NT2/D1 (cell line): ENCODE data around the gene LRRC38.

Experiments used
- SUZ12 ChIP-seq: IDR thresholded peaks from 2 replicates; pipeline ENCODE4 v1.6.1; 2011; ENCODE audit not compliant: insufficient read length, insufficient read depth; ENCODE audit errors: extremely low read depth
- YY1 ChIP-seq: IDR thresholded peaks from 2 replicates; pipeline ENCODE4 v1.6.1; 2011; ENCODE audit not compliant: insufficient read length, insufficient read depth

GRCh38 chr1:13516606-13517005, 2.8 kb upstream of the LRRC38 start:
- no peak for TF ChIP-seq SUZ12
- TF ChIP-seq YY1, result no peak
